Osteoblast (primary cell): ENCODE data around the gene PCGF1. TPM values are rescaled to one million over a fixed set of nuclear protein-coding genes. Genes with fewer than 3 reads are reported as not detected.

Experiments
- DNase-seq: peaks from one replicate; pipeline ENCODE4 v3.0.0; 2011; ENCODE audit warnings: low spot score, mixed read lengths; ENCODE audit not compliant: insufficient read length; ENCODE audit errors: missing footprints
- H2AFZ ChIP-seq: 2 replicates; pipeline ENCODE4 v1.6.0; 2011; ENCODE audit warnings: mild to moderate bottlenecking, low read length
- H3K27ac ChIP-seq: 2 replicates; pipeline ENCODE4 v1.5.1; 2011; ENCODE audit warnings: mild to moderate bottlenecking, low read depth, low read length, moderate library complexity
- H3K27me3 ChIP-seq: 2 replicates; pipeline ENCODE4 v1.6.0; 2012; ENCODE audit warnings: mild to moderate bottlenecking, control low read depth, inconsistent platforms, low read length, moderate library complexity; ENCODE audit not compliant: insufficient read depth
- H3K36me3 ChIP-seq: 2 replicates; pipeline ENCODE4 v1.5.1; 2011; ENCODE audit warnings: mild to moderate bottlenecking, low read length, control low read depth, moderate library complexity; ENCODE audit not compliant: insufficient read depth
- H3K4me1 ChIP-seq: 2 replicates; pipeline ENCODE4 v1.5.1; 2011; ENCODE audit warnings: mild to moderate bottlenecking, low read length, control low read depth, moderate library complexity; ENCODE audit not compliant: insufficient read depth
- H3K4me2 ChIP-seq: 2 replicates; pipeline ENCODE4 v1.6.0; 2011; ENCODE audit warnings: mild to moderate bottlenecking, low read length; ENCODE audit not compliant: insufficient read depth
- H3K4me3 ChIP-seq: fragments of 200-600 bp; sonication (generic); 3 replicates; pipeline ENCODE4 v1.5.1; 2012; ENCODE audit warnings: mild to moderate bottlenecking, low read length, inconsistent platforms; ENCODE audit not compliant: insufficient read depth
- H3K79me2 ChIP-seq: 2 replicates; pipeline ENCODE4 v1.6.0; 2012; ENCODE audit warnings: mild to moderate bottlenecking, low read length, control low read depth, inconsistent platforms; ENCODE audit not compliant: insufficient read depth
- H3K9me3 ChIP-seq: 2 replicates; pipeline ENCODE4 v1.5.1; 2011; ENCODE audit warnings: low read depth, low read length, control low read depth
- H4K20me1 ChIP-seq: 2 replicates; pipeline ENCODE4 v1.6.0; 2012; ENCODE audit warnings: mild to moderate bottlenecking, low read length, control low read depth; ENCODE audit not compliant: insufficient read depth
- total RNA-seq: library from RNA; depleted of rRNA; stranded (reverse); fragments of >200 nt; gene quantifications from 2 replicates; pipeline ENCODE4 v1.2.3, GENCODE V29; 2012
- TF ChIP-seq, protein P1 (sequence below): IDR thresholded peaks from 2 replicates; pipeline ENCODE4 v1.5.1; 2011; ENCODE audit warnings: mild to moderate bottlenecking, low read depth, low read length, moderate library complexity; ENCODE audit errors: extremely low read depth

The PCGF1 gene
- total RNA-seq, 1 donor: 22.4 TPM

DNA sequence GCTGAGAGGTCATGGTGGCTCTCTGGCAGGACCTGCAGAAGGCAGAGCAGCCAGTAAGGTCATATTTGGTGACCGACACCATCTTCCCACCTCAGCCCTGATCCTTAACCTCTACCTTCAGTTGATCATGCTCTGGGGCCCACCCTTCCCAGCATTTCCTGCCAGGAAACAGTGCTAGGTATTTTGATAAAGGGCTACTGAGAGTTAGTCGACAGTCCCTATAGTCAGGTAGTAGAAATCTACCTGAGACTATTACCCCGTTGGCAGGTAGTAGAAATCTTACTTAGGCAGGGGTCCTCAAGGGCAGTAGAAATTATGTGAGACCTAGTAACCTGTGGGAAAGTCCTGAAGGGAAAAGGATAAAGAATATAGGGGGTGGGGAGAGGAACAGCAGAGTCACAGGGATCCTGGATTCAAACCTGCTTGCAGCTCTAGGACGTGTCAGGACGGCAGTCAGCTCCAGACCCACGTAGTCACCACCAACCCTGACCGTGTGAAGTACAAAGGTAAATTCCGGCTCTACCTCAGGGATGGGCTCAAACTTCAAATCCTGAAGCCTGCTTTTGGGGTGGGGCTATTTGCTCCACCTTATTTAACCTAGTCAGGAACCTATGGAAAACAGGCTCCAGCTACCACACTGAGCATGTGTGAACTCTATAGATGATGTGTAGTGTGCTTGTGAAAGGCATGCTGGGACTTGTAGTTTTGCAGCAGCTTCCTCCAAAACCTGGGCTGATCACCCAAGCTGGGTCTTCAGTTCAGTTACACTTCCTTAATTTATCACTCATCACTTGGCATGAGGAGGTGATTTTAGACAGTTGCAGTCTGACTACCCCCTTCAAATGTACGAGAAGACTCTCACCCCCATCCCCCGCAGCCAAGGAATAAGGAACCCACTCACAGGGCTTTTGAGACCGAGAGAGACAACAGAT is 18.5 kb upstream of the PCGF1 start, which contains the start of gene DQX1:
Gene DQX1 (minus strand): TSS at position 515 of the 932 bp plus-strand sequence. CDS start 502 bp downstream, at position 13.
- Histone ChIP-seq H3K79me2 (peaks cover 37% of the 10 kb centered on the region), H3K36me3 (peaks cover 27% of the 10 kb centered on the region), H3K27me3 (no peaks in the 10 kb centered on the region), H2AFZ (no peak within 1 kb of the TSS), H3K4me1 (peaks cover 19% of the 10 kb centered on the region), H3K27ac (no peak within 1 kb of the TSS), H3K9me3 (no peaks in the 10 kb centered on the region), H3K4me2 (no peak within 1 kb of the TSS), H3K4me3 (no peak within 1 kb of the TSS), H4K20me1 (peaks cover 16% of the 10 kb centered on the region)
- DNase-seq: peak; percentile 63
- TF ChIP-seq, protein P1, sequence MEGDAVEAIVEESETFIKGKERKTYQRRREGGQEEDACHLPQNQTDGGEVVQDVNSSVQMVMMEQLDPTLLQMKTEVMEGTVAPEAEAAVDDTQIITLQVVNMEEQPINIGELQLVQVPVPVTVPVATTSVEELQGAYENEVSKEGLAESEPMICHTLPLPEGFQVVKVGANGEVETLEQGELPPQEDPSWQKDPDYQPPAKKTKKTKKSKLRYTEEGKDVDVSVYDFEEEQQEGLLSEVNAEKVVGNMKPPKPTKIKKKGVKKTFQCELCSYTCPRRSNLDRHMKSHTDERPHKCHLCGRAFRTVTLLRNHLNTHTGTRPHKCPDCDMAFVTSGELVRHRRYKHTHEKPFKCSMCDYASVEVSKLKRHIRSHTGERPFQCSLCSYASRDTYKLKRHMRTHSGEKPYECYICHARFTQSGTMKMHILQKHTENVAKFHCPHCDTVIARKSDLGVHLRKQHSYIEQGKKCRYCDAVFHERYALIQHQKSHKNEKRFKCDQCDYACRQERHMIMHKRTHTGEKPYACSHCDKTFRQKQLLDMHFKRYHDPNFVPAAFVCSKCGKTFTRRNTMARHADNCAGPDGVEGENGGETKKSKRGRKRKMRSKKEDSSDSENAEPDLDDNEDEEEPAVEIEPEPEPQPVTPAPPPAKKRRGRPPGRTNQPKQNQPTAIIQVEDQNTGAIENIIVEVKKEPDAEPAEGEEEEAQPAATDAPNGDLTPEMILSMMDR: no peak

DNA sequence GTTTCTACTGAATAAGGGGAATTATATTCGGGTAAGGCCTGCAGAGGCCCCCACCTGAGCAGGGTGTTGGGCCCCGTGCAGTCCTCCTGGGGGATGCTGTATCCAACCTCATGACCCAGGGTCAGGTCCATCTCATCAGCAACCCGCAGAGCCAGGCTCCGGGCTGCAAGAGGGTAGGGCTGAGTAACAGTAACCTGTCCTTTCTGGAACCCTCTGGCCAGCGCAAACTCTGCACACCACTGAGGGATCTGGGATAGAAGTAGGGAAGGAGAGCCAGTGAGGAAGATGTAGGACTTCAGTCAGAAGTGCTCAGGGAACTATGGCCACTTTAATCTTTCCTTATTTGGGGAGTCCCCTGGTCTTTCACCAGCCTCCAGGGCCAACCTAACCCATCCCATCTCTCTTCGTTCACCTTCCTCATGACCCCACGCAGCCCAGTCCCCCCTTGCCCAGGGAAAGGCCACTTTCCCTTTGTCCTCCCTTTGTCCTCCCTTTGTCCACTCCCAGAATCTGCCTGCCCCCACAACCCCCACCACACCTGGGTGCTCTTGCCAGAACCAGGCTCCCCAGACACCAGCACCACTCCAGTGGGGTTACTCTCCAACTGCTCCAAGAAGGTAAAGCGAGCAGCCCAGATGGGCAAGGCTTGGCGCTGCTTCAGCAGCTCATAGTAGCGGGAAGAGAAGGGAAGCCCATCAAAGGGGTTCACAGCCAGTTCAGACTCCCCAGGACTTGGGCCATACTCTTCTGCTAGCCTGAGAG is 17.6 kb upstream of the PCGF1 start:
- peaks cover 7% of the 10 kb centered on the region for H3K27me3 ChIP-seq
- no peak overlapping the region for H3K4me3 ChIP-seq
- H3K9me3 ChIP-seq: no peaks in the 10 kb centered on the region
- peaks cover 14% of the 10 kb centered on the region for H3K4me1 ChIP-seq
- peaks cover 16% of the 10 kb centered on the region for H4K20me1 ChIP-seq
- TF ChIP-seq, protein P1: no peak
- H3K36me3 ChIP-seq: peaks cover 27% of the 10 kb centered on the region
- no peak overlapping the region for H3K27ac ChIP-seq
- H3K79me2 ChIP-seq: peaks cover 28% of the 10 kb centered on the region
- H3K4me2 ChIP-seq: no peak overlapping the region
- peak; percentile 25 for DNase-seq
- no peak overlapping the region for H2AFZ ChIP-seq

DNA sequence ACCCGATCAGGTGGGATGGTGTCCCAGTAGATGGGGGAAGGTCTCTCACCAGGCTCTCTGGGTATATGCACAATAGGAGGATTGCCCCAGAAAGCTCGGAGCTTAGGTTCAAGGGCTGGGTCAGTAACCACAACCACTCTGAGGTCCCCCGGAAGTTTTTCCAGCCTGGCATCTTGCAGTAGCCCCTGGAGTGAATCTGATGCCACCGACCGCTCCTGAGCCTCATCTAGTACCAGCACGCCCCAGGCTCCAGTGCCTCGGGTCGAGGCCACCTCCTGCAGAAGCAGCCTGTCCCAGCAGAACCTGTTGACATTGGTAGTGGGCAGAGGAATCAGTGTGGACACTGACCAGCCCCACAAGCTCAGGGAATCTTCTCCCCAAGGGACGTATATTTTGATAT is 16.5 kb upstream of the PCGF1 start:
- H3K36me3 ChIP-seq: peaks cover 27% of the 10 kb centered on the region
- peaks cover 18% of the 10 kb centered on the region for H3K27me3 ChIP-seq
- H3K4me2 ChIP-seq: no peak overlapping the region
- no peak overlapping the region for H3K4me3 ChIP-seq
- peaks cover 20% of the 10 kb centered on the region for H3K79me2 ChIP-seq
- TF ChIP-seq, protein P1: no peak
- no peak overlapping the region for H2AFZ ChIP-seq
- peaks cover 14% of the 10 kb centered on the region for H4K20me1 ChIP-seq
- H3K27ac ChIP-seq: no peak overlapping the region
- H3K4me1 ChIP-seq: peaks cover 12% of the 10 kb centered on the region
- DNase-seq: peak; percentile 22
- H3K9me3 ChIP-seq: no peaks in the 10 kb centered on the region
